HepG2 (cell line): ENCODE data around the gene TADA1. TPM values are rescaled to one million over a fixed set of nuclear protein-coding genes. Genes with fewer than 3 reads are reported as not detected.
A peak's percentile ranks its signal among the peaks of the same experiment; 100 is the strongest.

Source experiments
- CCDC6 ChIP-seq: sonication (generic); formaldehyde crosslinking; IDR thresholded peaks from 2 replicates; pipeline ENCODE4 v1.8.1; 2022; ENCODE audit warnings: mild to moderate bottlenecking, missing genetic modification reagents, moderate library complexity
- CEBPG ChIP-seq: IDR thresholded peaks from 2 replicates; pipeline ENCODE4 v1.6.1; 2016
- CENPBD1 ChIP-seq: sonication (generic); formaldehyde crosslinking; IDR thresholded peaks from 2 replicates; pipeline ENCODE4 v1.8.0; 2022; ENCODE audit warnings: missing genetic modification reagents, low read depth, mild to moderate bottlenecking, borderline replicate concordance
- DRAP1 ChIP-seq: IDR thresholded peaks from 2 replicates; pipeline ENCODE4 v1.6.1; 2016; ENCODE audit warnings: missing genetic modification reagents, missing compliant biosample characterization
- FOXP1 ChIP-seq, 2 experiments: fragments of 450-650 bp in 1 of 2; IDR thresholded peaks; 2 replicates each; pipeline ENCODE4 v1.6.1; 2017 to 2018; ENCODE audit warnings: antibody characterized with exemption in 1 of 2
- HNF4G ChIP-seq, 2 experiments: sonication (generic) in 1 of 2; formaldehyde crosslinking in 1 of 2; IDR thresholded peaks; 2 replicates each; pipeline versions ENCODE4 v1.4.0 to v1.6.1; 2011 to 2020; ENCODE audit warnings: borderline replicate concordance in 2 of 2, low read depth in 2 of 2, mild to moderate bottlenecking in 2 of 2, low read length in 1 of 2, missing genetic modification reagents in 1 of 2, moderate library complexity in 1 of 2
- KLF13 ChIP-seq: sonication (generic); formaldehyde crosslinking; IDR thresholded peaks from 2 replicates; pipeline ENCODE4 v1.4.0; 2020; ENCODE audit warnings: mild to moderate bottlenecking, missing genetic modification reagents
- KLF9 ChIP-seq: IDR thresholded peaks from 2 replicates; pipeline ENCODE4 v1.6.1; 2016; ENCODE audit warnings: low read depth
- MED1 ChIP-seq: sonication (generic); formaldehyde crosslinking; IDR thresholded peaks from 2 replicates; pipeline ENCODE4 v1.4.0; 2020; ENCODE audit warnings: missing genetic modification reagents
- MXI1 ChIP-seq: IDR thresholded peaks from 3 replicates; pipeline ENCODE4 v1.6.1; 2012; ENCODE audit warnings: low read depth, low read length, inconsistent platforms, borderline replicate concordance
- MYC ChIP-seq: sonication (generic); formaldehyde crosslinking; IDR thresholded peaks from 2 replicates; pipeline ENCODE4 v1.9.0; 2021; ENCODE audit warnings: missing genetic modification reagents, borderline replicate concordance
- NCOA2 ChIP-seq: sonication (generic); formaldehyde crosslinking; IDR thresholded peaks from 2 replicates; pipeline ENCODE4 v1.8.0; 2022; ENCODE audit warnings: inconsistent platforms
- NCOR1 ChIP-seq: fragments of 200-600 bp; sonication (generic); IDR thresholded peaks from 2 replicates; pipeline ENCODE4 v1.7.0; 2017; ENCODE audit warnings: antibody characterized with exemption, low read length, borderline replicate concordance
- NFRKB ChIP-seq: fragments of 450-650 bp; IDR thresholded peaks from 2 replicates; pipeline ENCODE4 v1.6.1; 2017
- NFYB ChIP-seq: sonication (generic); formaldehyde crosslinking; IDR thresholded peaks from 2 replicates; pipeline ENCODE4 v1.4.0; 2020; ENCODE audit warnings: missing genetic modification reagents
- POLR2AphosphoS2 ChIP-seq: IDR thresholded peaks from 2 replicates; pipeline ENCODE4 v1.6.1; 2011; ENCODE audit warnings: low read depth, low read length, improper control_type of control experiment
- RARA ChIP-seq: IDR thresholded peaks from 2 replicates; pipeline ENCODE4 v1.6.1; 2016; ENCODE audit warnings: missing genetic modification reagents, missing compliant biosample characterization
- RCOR2 ChIP-seq: IDR thresholded peaks from 2 replicates; pipeline ENCODE4 v1.6.1; 2016; ENCODE audit warnings: missing biosample characterization, missing genetic modification reagents
- SAP130 ChIP-seq: IDR thresholded peaks from 2 replicates; pipeline ENCODE4 v1.6.1; 2016; ENCODE audit warnings: low read depth
- SOX13 ChIP-seq, 3 experiments: fragments of 450-650 bp in 1 of 3; sonication (generic) in 1 of 3; formaldehyde crosslinking in 1 of 3; IDR thresholded peaks in 2 of 3; conservative IDR thresholded peaks in 1 of 3; 2 replicates each; pipeline versions ENCODE4 v1.5.0 to v1.6.1; 2016 to 2020; ENCODE audit warnings: antibody characterized with exemption in 1 of 3, mild to moderate bottlenecking in 1 of 3, missing compliant biosample characterization in 1 of 3, missing genetic modification reagents in 1 of 3, moderate library complexity in 1 of 3
- ZBTB25 ChIP-seq: IDR thresholded peaks from 2 replicates; pipeline ENCODE4 v1.6.1; 2018; ENCODE audit warnings: missing genetic modification reagents
- ZBTB37 ChIP-seq: sonication (generic); formaldehyde crosslinking; IDR thresholded peaks from 2 replicates; pipeline ENCODE4 v1.4.0; 2020; ENCODE audit warnings: mild to moderate bottlenecking, missing genetic modification reagents
- ZNF225 ChIP-seq: sonication (generic); formaldehyde crosslinking; IDR thresholded peaks from 2 replicates; pipeline ENCODE4 v1.4.0; 2020; ENCODE audit warnings: mild to moderate bottlenecking, missing genetic modification reagents
- ZNF275 ChIP-seq: sonication (generic); formaldehyde crosslinking; IDR thresholded peaks from 2 replicates; pipeline ENCODE4 v1.8.0; 2022; ENCODE audit warnings: missing genetic modification reagents, mild to moderate bottlenecking, inconsistent platforms, borderline replicate concordance
- ZNF343 ChIP-seq: sonication (generic); formaldehyde crosslinking; IDR thresholded peaks from 2 replicates; pipeline ENCODE4 v1.4.0; 2020; ENCODE audit warnings: mild to moderate bottlenecking, missing genetic modification reagents
- ZNF550 ChIP-seq: sonication (generic); formaldehyde crosslinking; IDR thresholded peaks from 2 replicates; pipeline ENCODE4 v1.4.0; 2020; ENCODE audit warnings: mild to moderate bottlenecking, missing genetic modification reagents, borderline replicate concordance
- ZNF788 ChIP-seq: sonication (generic); formaldehyde crosslinking; IDR thresholded peaks from 2 replicates; pipeline ENCODE4 v1.5.0; 2020; ENCODE audit warnings: mild to moderate bottlenecking, missing genetic modification reagents, borderline replicate concordance
- ZNF878 ChIP-seq: sonication (generic); formaldehyde crosslinking; IDR thresholded peaks from 2 replicates; pipeline ENCODE4 v1.8.1; 2023; ENCODE audit warnings: mild to moderate bottlenecking, missing genetic modification reagents, moderate library complexity
- polyA plus RNA-seq, 8 experiments: library from polyadenylated mRNA; depleted of rRNA in 3 of 8; stranded (reverse) in 7 of 8; unstranded in 1 of 8; fragments of >200 nt; fragmentation: Illumina TruSeq in 4 of 8; extraction: Trizol in 4 of 8; gene quantifications; 2 replicates each; pipeline versions ENCODE4 v1.2.1 to v1.2.3, GENCODE V29; 2011 to 2016; ENCODE audit warnings: low read depth in 4 of 8, missing spikeins in 1 of 8, mixed read lengths in 1 of 8; ENCODE audit not compliant: insufficient read depth in 1 of 8
- total RNA-seq, 5 experiments: library from RNA; depleted of rRNA; stranded (reverse); fragments of >200 nt; fragmentation: Illumina TruSeq; extraction: Trizol; gene quantifications; 2 replicates each; pipeline ENCODE4 v1.2.3, GENCODE V29; 2016; ENCODE audit warnings: low read depth in 1 of 5

TADA1 gene
- total and polyA plus RNA-seq, 2 of the 13 experiments (the other 11 are each of a cell fraction or from before 2014, with no cell fraction given) = 28.3 to 29.1 TPM

GRCh38 chr1:166874464-166874863, 1.6 kb downstream of the TADA1 start (continued):
- TF ChIP-seq SAP130 (CRISPR knock-in tag) (peak; percentile 56; the same call in 1 of the 2 replicates), ZNF788 (CRISPR knock-in tag) (peak; percentile 60; the same call in 1 of the 2 replicates), DRAP1 (0 out of 2 replicates have a peak, but pooled peaks have one; percentile 14), ZNF550 (CRISPR knock-in tag) (no peak), ZBTB25 (CRISPR knock-in tag) (0 out of 2 replicates have a peak, but pooled peaks have one; percentile 24), NFRKB (no peak), ZNF275 (CRISPR knock-in tag) (no peak), ZBTB37 (CRISPR knock-in tag) (no peak), SOX13 (IDR thresholded peaks at IDR 0.05) (no peak), SOX13 (CRISPR knock-in tag; conservative IDR thresholded peaks at IDR 0.05 in 1 of 2, IDR thresholded peaks at IDR 0.05 in 1 of 2) (peak in 1 of 2 experiments; percentile 51; a peak in 1 of 4 replicates), MED1 (peak; percentile 56), NCOR1 (peak; percentile 88), POLR2AphosphoS2 (no peak), CCDC6 (CRISPR knock-in tag) (no peak), KLF9 (CRISPR knock-in tag) (no peak), RARA (CRISPR knock-in tag) (peak; percentile 76), MXI1 (peak; percentile 17; the same call in 1 of the 3 replicates), KLF13 (CRISPR knock-in tag) (no peak), ZNF343 (CRISPR knock-in tag) (no peak), RCOR2 (CRISPR knock-in tag) (peak; percentile 61), NCOA2 (CRISPR knock-in tag) (peak; percentile 57; the same call in 1 of the 2 replicates), CEBPG (no peak), FOXP1 (IDR thresholded peaks at IDR 0.05) (no peak), FOXP1 (CRISPR knock-in tag; IDR thresholded peaks at IDR 0.05) (peak; percentile 23; the same call in 1 of the 2 replicates), CENPBD1 (CRISPR knock-in tag) (no peak), HNF4G (IDR thresholded peaks at IDR 0.05; ENCODE audit: borderline replicate concordance, low read depth, low read length) (peak; percentile 91), HNF4G (CRISPR knock-in tag; IDR thresholded peaks at IDR 0.05; ENCODE audit: borderline replicate concordance, low read depth) (peak; percentile 74; the same call in 1 of the 2 replicates), ZNF225 (CRISPR knock-in tag) (no peak), NFYB (peak; percentile 14; the same call in 1 of the 2 replicates), ZNF878 (CRISPR knock-in tag) (peak; percentile 54; the same call in 1 of the 2 replicates), MYC (CRISPR knock-in tag) (no peak)
